HCEC 1CT (cell line): ENCODE data around the gene DSCAML1.
"Not testable (repeated sequence)": the region's sequence is repeated elsewhere in the genome, so short reads cannot be mapped to it uniquely, and the experiment has no call there.

Experiments
- DNase-seq: peaks from one replicate; pipeline ENCODE4 v3.0.0-alpha.2; 2017

Gene DSCAML1

DNA sequence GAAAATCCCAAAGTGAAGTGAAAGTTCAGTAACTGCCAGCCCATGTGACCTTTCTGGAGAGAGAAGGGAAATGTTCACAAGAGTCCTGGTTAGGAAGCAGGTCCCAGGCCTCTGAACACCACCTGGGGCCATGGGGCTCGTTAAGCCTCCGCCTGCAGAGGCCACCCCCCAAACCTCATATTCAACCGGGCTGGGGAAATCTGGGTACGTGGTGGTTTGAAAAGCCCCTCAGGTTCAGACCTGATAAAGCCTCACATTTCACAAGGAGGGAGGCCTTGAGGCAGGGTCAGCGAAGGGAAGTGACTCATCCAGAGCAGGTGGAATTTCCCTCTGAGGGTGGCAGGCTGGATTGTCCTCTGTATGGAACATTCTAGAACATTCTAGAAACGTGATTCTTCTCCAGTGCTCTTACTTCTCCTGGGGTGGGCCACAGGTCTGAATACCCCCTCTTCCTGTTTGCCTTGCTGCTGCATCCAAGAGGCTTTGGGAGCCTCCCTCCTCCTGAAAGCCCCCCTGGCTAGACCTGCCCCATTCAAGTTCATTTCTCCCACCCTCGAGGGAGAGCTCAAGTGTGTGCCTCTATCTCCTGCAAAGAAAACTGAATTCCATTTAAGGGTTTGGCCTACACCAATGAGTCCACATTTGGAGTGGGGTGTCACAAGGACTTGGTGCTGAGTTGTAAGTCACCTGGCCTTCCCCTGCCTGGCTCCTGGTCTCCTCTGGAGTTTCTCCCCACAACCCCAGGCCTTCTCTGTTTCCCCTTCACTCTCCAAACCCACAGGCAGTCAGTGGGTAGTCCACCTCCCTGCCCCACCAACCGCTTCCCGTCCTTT is 21.2 kb upstream of the DSCAML1 start:
- no peak for DNase-seq

DNA sequence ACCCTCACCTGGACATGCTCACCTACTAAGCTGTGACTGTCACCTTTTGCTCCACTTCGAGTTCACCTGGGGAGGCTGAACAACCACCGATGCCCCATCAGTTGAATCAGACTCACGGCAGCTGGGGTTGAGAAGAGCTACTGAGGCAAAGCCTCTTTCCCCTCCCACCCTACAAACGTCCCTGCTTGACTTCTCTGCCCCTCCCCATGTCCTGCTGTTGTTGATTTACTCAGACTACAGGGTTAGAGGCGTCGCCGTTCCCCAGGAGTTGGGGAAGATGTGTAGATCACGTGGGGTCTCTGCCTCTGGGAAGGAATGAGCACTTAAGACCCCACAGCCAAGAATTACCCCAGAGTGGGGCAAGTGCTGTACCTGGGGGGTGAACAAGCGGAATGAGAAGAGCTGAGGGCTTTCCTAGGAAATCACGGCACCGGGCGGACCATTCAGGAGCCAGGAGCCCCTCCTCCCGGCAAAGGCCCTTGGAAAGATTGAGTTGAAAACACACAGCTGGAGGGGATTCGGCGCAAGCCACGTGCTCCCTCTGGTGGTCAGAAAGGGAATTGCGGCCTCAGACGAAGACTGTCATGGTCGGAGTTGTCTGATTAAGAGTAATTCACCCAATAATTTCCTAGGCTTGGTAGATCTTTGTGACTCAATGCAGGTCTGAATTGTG is 20.5 kb upstream of the DSCAML1 start:
- DNase-seq = peak; percentile 37

DNA sequence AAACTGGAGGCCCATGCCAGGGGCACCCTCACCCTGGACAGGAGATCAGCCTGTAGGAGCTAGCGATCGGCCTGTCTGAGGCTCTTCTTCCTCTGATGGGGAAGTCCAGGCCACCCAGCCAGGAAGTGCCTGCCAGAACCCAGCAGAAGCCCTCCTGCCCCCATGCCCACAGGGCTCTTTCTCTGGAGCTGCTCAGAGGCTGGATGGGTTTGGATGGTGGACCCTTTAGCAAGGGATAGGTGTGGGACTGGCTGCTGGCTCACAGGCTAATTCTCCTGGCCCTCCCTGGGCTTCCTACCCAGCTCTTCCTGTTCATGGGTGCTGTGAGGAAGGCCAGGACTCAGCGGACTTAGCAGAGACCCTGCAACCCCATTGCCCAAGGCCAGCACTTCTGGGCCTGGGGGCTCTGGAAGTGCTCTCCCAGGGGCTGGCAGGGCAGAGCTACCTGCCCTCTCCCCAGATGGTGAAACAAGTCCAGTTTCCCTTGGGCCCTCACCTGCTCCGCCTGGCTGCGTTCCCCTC is 19.9 kb upstream of the DSCAML1 start:
- DNase-seq = no peak

DNA sequence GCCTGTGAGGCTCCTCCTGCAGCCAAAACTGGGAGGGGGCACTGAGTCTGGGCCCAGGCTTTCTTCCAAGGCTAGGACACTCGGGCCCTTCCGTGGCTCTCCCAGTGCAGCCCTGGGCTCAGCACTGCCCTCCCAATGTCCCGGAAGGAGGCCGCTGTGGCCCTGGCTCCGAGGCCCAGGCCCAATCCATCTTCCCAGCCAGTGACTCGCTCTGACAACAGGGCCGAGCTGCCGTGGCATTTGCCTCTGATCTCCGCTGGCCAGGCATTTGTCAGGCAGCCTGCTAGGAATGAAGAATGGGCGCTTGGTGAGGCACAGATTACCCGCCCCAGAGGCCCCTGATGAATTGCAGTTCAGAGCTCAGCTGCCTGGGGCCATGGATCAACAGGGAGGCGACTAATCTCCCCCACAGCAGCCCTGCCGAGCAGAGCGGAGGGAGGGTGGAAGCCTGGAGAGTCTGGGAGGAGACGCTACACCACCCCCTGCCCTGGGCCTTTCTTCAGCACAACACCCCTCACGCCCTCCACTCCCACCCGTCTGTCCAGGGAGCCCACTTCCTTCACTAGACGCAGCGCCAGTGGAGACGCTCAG is 19.2 kb upstream of the DSCAML1 start:
- no peak for DNase-seq

DNA sequence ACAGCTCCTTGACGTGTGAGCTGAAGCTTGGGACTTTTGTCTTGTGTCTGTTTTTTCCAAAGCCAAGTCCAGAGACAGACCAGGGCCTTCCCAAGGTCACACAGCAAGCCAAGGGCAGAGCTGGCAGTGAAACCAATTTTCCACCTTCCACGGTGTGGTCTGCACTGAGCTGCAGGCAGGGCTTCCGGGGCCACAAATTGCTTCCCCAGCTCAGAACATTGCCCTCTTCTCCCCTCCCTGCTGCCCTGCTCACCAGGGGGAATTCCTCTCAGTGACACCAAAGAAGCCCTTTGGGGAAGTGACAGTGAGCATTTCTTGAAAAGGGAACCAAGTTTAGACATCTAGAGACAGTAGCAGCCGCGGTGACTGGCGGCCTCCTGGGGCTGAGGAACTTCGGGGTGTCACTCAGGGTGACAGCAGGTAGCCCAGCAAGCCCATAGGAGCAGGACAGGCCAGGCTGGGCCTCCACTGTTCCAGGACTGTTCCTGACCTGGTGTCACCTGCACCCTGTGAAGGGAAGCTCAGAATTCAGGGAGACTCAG is 18.3 kb upstream of the DSCAML1 start:
- DNase-seq = no peak

DNA sequence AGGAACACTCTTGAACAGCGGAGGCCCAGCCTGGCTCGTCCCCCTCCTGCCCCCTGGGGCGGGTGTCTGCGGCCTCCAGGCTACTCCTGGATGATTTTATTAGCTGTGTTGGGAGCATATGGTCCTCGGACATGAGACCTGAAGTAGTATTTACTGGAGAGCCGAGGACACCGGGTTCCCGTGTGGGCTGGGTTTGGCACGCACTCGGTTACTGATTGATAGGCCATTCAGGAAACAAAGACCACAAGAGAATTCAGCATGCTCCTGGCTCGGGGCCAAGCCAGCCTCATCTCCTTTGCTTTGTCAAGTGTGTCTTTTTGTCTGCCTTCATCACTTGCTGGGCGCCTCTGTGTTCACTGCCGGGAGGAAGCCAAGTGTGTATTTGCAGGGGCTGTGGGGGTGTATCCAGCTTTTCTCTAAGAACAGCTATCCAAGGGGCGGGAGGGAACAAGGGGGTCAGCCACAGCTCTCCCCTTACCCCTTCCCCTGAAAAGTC is 17.8 kb upstream of the DSCAML1 start:
- DNase-seq = no peak

DNA sequence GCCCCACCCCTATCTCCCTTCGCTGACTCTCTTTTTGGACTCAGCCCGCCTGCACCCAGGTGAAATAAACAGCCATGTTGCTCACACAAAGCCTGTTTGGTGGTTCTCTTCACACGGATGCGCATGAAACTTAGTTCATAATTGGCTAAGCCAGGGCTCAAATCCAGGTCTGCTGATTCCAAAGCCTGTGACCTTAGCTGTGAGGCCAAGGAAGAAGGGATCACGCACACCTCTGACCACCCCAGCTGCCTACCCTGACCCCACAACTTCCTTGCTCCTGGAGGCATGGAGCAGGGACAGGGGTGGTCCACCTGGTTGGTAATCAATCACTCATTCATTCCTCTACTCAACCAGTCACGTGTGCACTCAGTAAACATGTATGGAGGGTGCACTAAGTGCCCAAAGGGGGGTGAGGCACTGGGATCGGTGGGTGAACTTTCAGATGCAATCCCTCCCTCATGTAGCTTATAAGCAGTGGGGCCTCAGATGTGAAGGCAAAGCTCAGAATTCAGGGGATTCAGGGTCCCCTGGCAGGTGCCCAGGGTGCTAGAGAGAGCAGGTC is 17.3 kb upstream of the DSCAML1 start:
- no peak for DNase-seq

DNA sequence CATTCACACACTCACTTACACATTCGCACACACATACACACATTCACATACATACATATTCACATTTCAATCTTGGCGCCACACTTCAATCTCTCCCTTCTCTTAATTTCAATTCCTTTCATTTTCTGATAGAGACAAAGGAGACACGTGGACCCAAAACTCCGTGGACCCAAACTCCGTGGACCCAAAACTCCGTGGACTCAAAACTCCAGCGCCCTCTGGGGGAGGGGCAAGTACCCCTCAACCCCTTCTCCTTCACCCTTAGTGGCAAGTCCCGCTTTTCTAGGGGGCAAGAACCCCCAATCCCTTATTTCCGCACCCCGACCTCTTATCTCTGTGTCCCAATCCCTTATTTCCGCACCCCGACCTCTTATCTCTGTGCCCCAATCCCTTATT is 13.0 kb upstream of the DSCAML1 start:
- DNase-seq = not testable (repeated sequence)

DNA sequence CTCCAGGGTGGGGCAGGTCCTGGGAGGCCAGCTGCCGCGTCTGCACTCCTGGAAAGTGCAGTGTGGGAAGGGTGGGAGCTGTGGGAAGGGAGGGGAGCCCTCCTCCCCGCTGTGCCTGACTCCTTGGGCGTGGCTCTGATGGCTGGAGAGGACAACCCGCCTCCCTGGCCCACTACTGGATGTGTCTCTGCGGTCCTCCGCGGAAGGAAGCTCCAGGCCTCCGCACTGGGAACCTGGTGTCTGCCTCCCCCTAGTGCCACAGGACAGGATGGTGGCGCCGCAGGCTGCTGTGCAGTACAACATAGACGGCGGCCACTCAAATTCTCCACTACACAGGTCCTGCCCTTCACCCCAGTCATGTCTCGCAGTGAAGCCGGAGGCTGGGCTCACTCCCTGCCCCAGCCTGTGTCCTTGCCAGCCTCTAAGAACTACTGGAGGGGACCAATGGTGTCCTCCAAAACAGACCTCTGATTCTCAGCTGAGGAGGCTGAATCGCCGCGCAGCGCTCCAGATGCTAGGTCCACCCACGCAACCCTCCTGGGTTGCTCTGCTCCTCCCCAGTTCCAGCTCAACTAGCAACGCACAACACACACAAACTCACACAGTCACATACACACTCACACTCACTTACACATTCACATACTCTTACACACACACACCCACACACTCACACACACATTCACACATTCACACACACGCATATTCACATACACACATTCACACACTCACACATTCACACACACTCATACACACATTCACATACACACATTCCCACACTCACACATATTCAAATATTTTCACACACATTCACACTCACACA is 12.4 kb upstream of the DSCAML1 start:
- no peak for DNase-seq

DNA sequence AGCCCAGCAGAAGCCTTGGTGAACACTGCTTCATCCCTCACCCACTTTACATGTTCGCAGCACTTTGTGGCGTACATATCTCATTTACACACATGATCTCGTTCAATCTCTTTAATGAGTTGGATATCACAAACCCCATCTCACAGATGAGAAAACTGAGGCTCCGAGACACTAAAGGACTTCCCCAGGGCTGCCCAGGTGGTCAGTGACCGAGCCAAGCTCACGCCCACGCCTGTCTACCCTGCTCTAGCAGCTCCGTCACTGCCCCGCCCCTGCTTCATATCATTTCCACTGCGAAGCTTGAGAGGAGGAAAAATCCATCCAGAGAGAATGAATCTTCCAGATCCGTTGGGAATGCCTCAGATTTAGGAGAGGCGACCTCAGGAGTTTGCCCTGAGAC is 11.8 kb upstream of the DSCAML1 start:
- DNase-seq = no peak

DNA sequence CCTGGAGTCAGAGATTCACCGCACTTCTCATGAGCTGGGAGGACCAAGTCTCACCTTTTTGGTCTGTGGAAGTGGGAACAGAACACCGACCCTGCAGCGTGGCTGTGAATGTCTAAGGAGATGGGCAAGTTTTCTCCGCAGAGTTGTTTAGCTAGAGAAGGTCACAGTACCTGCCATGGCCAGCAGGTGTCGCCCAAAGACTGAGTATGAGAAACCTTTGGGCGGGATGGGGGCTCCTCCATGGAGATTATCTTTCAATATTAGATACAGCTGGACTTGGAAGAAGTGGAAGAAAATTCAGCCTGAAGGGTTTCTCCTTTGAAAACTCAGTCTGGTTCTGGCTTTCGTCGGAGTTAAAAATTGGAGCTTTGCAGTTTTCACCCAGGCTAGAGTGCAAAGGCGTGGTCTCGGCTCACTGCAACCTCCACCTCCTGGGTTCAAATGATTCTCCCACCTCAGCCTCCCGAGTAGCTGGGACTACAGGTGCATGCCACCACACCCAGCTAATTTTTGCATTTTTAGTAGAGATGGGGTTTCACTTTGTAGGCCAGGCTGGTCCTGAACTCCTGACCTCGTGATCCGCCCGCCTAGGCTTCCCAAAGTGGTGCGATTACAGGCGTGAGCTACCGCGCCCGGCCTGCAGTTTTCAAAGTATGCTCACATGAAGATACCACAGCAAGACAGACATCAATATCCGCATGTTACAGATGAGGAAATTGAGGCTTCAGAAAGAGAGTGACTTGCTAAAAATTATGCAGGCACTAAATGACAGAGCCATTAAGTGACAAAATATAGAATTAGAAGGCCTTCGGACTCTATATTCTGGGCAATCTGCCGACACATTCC is 10.7 kb upstream of the DSCAML1 start:
- no peak for DNase-seq

DNA sequence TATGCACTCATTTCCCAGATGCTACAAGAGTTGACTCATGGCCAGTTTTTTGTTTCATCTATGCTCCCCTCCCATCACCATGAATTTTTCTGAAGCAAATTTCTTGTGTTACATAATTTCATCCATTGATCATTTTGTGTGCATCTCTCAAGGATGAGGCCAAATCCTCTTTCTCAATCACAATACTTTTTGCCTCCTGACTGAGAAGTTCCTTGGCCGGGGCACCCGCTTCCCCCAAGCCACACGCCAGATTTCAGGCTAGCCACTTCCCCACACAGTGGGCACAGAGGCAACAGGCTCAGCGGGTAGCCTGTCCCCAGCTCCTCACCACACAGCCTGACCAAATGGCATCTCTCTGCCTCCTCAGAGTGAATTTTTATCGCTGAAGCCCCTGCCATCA is 9.8 kb upstream of the DSCAML1 start:
- no peak for DNase-seq

DNA sequence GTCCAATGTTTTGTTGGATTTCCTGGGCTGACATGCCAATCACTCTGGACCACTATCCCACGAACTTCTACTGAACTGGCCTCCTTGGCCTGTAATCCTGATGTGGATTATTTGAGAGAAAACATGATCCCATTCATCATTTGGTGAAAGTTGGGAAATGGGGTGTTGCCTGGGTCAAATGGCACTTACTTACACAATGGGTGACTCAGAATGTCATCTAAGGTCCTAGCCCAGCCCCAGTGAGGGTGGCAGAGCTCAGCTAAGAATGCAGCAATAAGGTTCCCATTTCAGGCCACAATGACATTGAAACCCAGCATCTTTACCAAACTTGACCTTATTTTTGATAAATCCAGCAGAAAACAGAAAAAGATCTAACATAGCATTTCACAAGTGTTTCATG is 8.0 kb upstream of the DSCAML1 start:
- no peak for DNase-seq

DNA sequence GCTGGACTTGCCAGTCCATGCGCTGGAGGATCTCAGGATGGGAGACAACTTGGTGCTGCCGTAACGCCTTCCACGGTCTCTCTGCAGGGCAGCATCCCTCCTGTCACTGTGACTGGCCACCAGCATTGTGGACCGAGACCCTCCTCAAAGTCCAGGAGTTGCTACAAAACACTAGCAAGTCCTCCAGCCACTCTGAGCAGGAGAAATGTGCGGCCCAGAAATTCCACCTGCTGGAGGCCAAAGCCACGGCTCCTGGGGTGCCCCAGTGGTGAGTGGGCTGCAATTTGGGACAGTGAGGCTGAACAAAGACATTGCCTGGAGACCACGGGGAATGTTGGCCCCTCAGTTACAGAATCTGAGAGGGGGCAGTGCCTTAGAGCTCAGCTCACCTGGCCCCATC is 6.9 kb upstream of the DSCAML1 start:
- DNase-seq = no peak

DNA sequence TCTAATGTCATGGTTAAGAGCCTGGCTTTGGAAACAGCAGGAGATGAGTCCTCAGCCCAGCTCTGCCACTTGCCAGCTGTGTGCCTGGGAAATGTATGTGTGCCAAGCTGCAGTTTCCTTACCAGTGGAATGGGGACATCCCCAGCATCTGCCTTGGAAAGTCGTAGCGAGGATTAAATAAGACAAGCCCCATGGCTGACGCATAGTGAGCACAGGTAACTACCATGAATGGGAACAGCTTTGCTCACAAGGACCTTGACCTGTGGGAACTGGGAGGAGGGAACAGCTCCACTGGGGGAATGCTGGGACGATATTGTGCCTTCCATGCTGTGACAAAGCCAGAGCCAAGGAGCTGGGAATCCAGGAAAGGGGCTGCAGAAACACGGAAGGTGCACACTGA is 2.6 kb upstream of the DSCAML1 start:
- no peak for DNase-seq

DNA sequence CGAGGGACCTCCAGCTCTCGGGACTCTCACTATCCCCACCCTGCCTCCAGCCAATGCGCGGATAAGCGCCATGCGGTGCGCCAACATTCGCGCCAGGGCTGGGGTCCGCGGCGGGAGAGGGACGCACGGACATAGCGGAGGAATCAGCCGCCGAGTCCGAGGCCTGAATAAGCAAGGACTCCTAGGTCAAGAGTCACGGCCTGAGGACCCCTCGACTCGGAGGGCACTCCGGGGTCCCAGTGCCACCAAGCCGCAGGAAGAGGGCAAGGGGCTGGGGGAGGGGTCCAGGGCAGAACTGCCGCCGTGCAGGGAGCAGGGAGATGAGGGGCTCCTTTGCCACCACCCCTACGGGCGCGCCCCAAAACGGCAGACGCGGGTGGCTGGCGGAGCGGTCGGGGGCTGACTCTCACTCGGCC is 552 bp downstream of the DSCAML1 start:
- DNase-seq = no peak

DNA sequence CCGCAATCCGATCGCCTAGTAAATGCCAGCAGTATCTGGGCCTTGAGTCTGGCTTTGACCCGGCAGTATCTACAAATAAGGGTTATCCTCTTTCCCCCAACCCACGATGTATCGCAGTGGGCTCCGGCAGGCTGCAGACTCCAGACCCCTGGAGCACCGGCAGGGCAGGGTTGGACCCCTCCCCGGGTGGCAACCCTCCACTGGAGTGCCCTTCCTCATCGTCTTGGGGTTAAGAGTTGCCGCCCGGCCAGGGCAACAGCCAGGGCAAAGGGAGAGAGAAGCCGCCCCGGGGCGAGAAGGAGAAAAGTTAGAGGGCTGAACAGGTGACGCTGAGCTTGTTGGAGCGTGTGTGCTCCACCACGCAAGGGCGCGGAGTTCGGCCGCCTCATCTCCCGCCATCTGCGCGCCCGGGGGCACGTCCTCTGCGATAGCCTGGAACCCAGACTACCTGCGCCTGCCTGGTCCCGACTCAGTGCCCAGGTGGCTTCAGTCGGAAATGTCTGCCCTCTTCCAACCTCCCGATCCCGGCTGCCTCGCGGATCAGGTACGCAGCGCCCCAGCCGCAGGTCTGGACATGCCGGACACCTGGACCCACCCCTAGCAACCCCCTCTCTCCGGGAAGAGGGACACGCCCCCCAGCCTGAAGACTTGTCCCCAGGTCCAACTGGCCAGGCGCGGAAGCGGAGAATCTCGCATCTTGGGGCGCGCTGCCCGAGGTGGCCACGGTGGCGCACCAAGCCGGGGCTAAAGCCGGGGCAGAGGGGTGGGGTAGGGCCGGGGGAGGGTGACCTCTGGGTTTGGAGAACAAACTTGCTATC is 1.2 kb downstream of the DSCAML1 start:
- DNase-seq = no peak

DNA sequence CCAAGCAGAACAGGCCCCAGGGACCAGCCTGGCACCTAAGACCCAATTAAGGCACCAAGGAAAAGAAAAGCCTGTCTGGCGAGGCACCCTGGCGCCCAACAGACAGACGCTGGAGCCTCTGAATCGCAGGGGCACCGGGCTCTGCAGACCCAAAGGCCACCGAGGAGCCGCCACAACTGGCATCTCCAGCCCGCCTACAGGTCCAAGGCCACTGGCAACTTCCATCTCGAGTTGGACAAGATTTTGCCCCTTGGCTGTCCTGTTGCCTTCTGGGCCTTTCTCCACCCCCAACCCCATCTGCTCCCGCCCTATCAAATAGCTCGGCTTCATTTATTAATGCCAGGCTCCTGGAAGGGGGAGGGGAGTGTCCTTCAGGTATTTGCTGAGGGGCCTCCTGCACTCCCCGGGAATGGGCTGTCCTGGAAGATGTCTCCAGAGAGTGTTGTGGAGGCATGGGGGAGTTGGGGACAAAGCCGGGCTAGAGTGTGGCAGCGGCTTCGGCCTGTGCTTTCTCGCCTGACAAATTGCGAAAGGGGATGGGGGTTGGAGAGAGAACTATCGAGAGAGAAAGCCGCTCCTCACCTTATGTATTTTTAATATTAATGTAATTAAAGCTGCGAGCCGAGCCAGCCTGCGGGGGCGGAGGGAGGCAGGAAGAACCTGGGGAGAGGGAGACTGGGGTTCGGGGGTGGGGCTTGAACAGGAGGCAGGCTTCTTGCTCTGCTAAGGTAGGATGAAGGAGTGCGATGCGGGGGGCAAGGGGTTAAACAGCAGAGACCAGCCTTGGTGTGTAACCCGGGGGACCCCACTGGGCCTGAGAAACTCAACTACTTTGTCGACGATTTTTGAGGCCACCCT is 2.0 kb downstream of the DSCAML1 start:
- DNase-seq = no peak

DNA sequence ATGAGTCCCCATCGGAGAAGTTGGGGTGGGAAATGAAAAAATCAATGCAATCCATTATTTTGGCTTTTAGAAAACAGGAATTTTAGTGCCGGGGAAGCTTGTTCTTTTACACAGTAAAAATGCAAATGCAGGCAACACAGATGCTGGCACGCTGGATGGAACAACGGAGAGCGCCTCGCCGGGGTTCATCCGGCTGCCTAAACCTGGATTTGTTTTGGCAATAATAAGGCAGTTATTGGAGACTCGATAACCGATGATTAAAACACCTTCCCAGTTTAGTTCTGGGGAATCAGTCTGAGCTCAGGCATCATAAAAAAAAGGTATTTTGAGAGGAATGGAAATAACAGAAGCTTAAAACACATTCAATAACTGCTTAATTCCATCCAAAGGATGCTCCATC is 2.9 kb downstream of the DSCAML1 start:
- DNase-seq = no peak
